Activated naive CD8-positive, alpha-beta T cell treated with anti-CD3 and anti-CD28 coated beads, Interleukin-2, amount 50 U/mL, for 24 hours (primary cell): ENCODE measurements around the gene TNFAIP3.
A peak's percentile ranks its signal among the peaks of the same experiment; 100 is the strongest.

ENCODE experiments used
- ATAC-seq: fragments of 150-1000 bp; cut with Tn5 transposase; one replicate; pipeline ENCODE4 v1.10.0; 2021
- DNase-seq: peaks from one replicate; pipeline ENCODE4 v3.0.0; 2021
- H3K27ac Mint-ChIP-seq: one replicate; pipeline ENCODE4 v1.8.0; 2021; ENCODE audit warnings: mild to moderate bottlenecking, mixed read lengths
- H3K27me3 Mint-ChIP-seq: one replicate; pipeline ENCODE4 v1.8.0; 2021; ENCODE audit warnings: mixed read lengths
- H3K36me3 Mint-ChIP-seq: one replicate; pipeline ENCODE4 v1.8.0; 2021; ENCODE audit warnings: low read depth, mixed read lengths
- H3K4me1 Mint-ChIP-seq: one replicate; pipeline ENCODE4 v1.8.0; 2021; ENCODE audit warnings: mixed read lengths
- H3K4me3 Mint-ChIP-seq: one replicate; pipeline ENCODE4 v1.8.0; 2021; ENCODE audit warnings: mild to moderate bottlenecking, moderate library complexity, mixed read lengths
- H3K9me3 Mint-ChIP-seq: one replicate; pipeline ENCODE4 v1.8.0; 2021; ENCODE audit warnings: mixed read lengths

The TNFAIP3 gene

DNA sequence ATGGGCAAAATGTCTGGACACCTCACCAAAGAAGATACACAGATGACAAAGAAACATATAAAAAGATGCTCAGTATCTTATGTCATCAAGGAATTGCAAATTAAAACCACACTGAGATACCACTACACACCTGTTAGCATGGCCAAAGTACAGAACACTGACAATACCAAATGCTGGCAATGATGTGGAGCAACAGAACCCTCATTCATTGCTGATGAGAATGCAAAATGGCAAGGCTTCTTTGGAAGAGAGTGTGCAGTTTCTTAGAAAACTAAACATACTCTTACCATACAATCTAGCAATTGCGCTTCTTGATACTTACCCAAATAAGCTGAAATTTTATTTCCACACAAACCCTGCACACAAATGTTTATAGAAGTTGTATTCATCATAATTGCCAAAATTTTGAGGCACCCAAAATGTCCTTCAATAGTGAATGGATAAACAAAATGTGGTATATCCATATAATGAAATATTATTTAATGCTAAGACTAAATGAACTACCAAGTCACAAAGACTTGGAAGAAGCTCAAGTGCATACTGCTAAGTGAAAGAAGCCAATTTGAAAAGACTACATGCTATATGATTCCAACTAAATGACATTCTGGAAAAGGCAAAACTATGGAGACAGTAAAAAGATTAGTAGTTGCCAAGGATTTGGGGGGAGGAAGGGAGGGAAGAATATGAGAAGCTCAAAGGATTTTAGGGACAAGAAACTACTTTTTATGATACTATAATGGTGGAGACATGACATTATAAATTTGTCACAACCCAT is 50.7 kb downstream of the TNFAIP3 start:
- H3K27me3 Mint-ChIP-seq: no peaks in the 10 kb centered on the region

DNA sequence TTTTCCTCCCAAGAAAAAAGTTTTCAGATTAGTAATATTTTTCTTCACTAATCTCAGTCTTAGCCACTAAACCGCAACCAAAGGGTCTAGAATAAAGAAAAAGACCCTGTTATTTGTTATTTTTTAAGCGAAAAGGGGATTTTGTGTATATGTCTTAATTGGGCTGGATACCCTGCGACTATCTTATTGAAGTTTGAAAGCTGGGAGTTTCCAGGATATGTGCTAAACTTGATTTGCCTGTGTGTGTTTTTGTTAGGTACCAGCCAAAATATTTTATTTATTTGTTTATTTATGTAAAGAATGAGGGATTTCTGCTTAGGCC is 52.4 kb downstream of the TNFAIP3 start:
- DNase-seq: no peak
- Mint-ChIP-seq H3K36me3 (peaks cover under 1% of the 10 kb centered on the region), H3K27me3 (no peaks in the 10 kb centered on the region), H3K4me3 (no peak overlapping the region), H3K27ac (peak overlapping the region; percentile 25), H3K9me3 (peaks cover 17% of the 10 kb centered on the region), H3K4me1 (peaks cover 61% of the 10 kb centered on the region)
- no peak for ATAC-seq

More for the DNA sequence above, 50.7 kb downstream of the TNFAIP3 start:
- H3K27ac Mint-ChIP-seq: no peak overlapping the region
- ATAC-seq (no peak), DNase-seq (no peak)
- peaks cover 32% of the 10 kb centered on the region for H3K9me3 Mint-ChIP-seq
- peaks cover 49% of the 10 kb centered on the region for H3K4me1 Mint-ChIP-seq
- H3K4me3 Mint-ChIP-seq: no peak overlapping the region
- peaks cover 8% of the 10 kb centered on the region for H3K36me3 Mint-ChIP-seq

- Mint-ChIP-seq H3K9me3 (peaks cover 11% of the 10 kb centered on the region), H3K4me1 (peaks cover 63% of the 10 kb centered on the region), H3K27ac (peak overlapping the region; percentile 5), H3K4me3 (no peak overlapping the region), H3K36me3 (no peaks in the 10 kb centered on the region), H3K27me3 (no peaks in the 10 kb centered on the region)
- ATAC-seq (peak; percentile 5), DNase-seq (no peak)
Observed at GRCh38 chr6:137919837-137920730, 53.0 kb downstream of the TNFAIP3 start.

- DNase-seq (no peak), ATAC-seq (no peak)
- H3K36me3 Mint-ChIP-seq: no peaks in the 10 kb centered on the region
- no peaks in the 10 kb centered on the region for H3K27me3 Mint-ChIP-seq
- peaks cover 73% of the 10 kb centered on the region for H3K4me1 Mint-ChIP-seq
- peak overlapping the region; percentile 37 for H3K27ac Mint-ChIP-seq
- peaks cover 3% of the 10 kb centered on the region for H3K9me3 Mint-ChIP-seq
- no peak overlapping the region for H3K4me3 Mint-ChIP-seq
Observed at GRCh38 chr6:137921823-137922222, 54.8 kb downstream of the TNFAIP3 start.

GRCh38 chr6:137923866-137924653 is 57.0 kb downstream of the TNFAIP3 start:
- H3K9me3 Mint-ChIP-seq: peaks cover 3% of the 10 kb centered on the region
- no peaks in the 10 kb centered on the region for H3K36me3 Mint-ChIP-seq
- H3K27ac Mint-ChIP-seq: no peak overlapping the region
- no peak overlapping the region for H3K4me3 Mint-ChIP-seq
- DNase-seq (no peak), ATAC-seq (no peak)
- H3K27me3 Mint-ChIP-seq: no peaks in the 10 kb centered on the region
- H3K4me1 Mint-ChIP-seq: peaks cover 89% of the 10 kb centered on the region

- Mint-ChIP-seq H3K4me1 (peaks cover 91% of the 10 kb centered on the region), H3K27me3 (no peaks in the 10 kb centered on the region), H3K36me3 (no peaks in the 10 kb centered on the region), H3K9me3 (peaks cover 3% of the 10 kb centered on the region), H3K4me3 (no peak overlapping the region), H3K27ac (peak overlapping the region; percentile 63)
- ATAC-seq (no peak), DNase-seq (no peak)
Observed at GRCh38 chr6:137925141-137925698, 58.2 kb downstream of the TNFAIP3 start.

- H3K9me3 Mint-ChIP-seq: peaks cover 3% of the 10 kb centered on the region
- peak overlapping the region; percentile 34 for H3K4me3 Mint-ChIP-seq
- H3K27me3 Mint-ChIP-seq: no peaks in the 10 kb centered on the region
- peaks cover 84% of the 10 kb centered on the region for H3K4me1 Mint-ChIP-seq
- no peaks in the 10 kb centered on the region for H3K36me3 Mint-ChIP-seq
- peak overlapping the region; percentile 99 for H3K27ac Mint-ChIP-seq
- ATAC-seq: no peak
- DNase-seq: peak; percentile 62
Observed at GRCh38 chr6:137926207-137926731, 59.2 kb downstream of the TNFAIP3 start.

- ATAC-seq (no peak), DNase-seq (no peak)
- Mint-ChIP-seq H3K27ac (peak overlapping the region; percentile 99), H3K27me3 (no peaks in the 10 kb centered on the region), H3K4me1 (peaks cover 84% of the 10 kb centered on the region), H3K4me3 (peak overlapping the region; percentile 73), H3K36me3 (no peaks in the 10 kb centered on the region), H3K9me3 (no peaks in the 10 kb centered on the region)
Observed at GRCh38 chr6:137926985-137927384, 59.9 kb downstream of the TNFAIP3 start.

DNA sequence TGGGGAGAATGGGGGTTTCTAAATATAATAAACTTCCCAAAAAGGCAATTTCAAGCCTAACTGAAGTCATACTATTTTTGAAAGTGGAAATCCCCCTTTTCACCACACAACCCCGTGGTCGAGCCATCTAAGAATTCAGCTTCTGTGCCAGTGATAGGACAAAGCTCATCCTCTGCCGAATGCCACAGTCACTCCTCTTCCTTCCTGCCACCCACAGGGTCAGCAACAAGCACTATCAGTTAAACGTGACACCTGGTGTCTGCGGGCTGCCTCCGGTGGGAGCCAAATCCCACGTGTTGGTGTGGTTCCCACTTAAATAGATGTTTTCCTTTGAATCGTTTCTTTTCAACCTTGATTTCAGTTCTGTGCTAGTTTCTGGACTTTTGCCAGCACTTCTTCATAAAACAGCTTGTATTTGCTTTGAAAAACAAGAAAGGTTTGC is 60.7 kb downstream of the TNFAIP3 start:
- peak overlapping the region; percentile 99 for H3K27ac Mint-ChIP-seq
- peak overlapping the region; percentile 73 for H3K4me3 Mint-ChIP-seq
- no peaks in the 10 kb centered on the region for H3K9me3 Mint-ChIP-seq
- DNase-seq: peak; percentile 82
- no peaks in the 10 kb centered on the region for H3K36me3 Mint-ChIP-seq
- no peaks in the 10 kb centered on the region for H3K27me3 Mint-ChIP-seq
- peaks cover 89% of the 10 kb centered on the region for H3K4me1 Mint-ChIP-seq
- peak; percentile 94 for ATAC-seq

GRCh38 chr6:137928286-137928685 is 61.2 kb downstream of the TNFAIP3 start:
- H3K27ac Mint-ChIP-seq: peak overlapping the region; percentile 99
- peak overlapping the region; percentile 73 for H3K4me3 Mint-ChIP-seq
- no peaks in the 10 kb centered on the region for H3K36me3 Mint-ChIP-seq
- peaks cover 87% of the 10 kb centered on the region for H3K4me1 Mint-ChIP-seq
- ATAC-seq: peak; percentile 75
- H3K27me3 Mint-ChIP-seq: no peaks in the 10 kb centered on the region
- no peaks in the 10 kb centered on the region for H3K9me3 Mint-ChIP-seq
- DNase-seq: peak; percentile 53

DNA sequence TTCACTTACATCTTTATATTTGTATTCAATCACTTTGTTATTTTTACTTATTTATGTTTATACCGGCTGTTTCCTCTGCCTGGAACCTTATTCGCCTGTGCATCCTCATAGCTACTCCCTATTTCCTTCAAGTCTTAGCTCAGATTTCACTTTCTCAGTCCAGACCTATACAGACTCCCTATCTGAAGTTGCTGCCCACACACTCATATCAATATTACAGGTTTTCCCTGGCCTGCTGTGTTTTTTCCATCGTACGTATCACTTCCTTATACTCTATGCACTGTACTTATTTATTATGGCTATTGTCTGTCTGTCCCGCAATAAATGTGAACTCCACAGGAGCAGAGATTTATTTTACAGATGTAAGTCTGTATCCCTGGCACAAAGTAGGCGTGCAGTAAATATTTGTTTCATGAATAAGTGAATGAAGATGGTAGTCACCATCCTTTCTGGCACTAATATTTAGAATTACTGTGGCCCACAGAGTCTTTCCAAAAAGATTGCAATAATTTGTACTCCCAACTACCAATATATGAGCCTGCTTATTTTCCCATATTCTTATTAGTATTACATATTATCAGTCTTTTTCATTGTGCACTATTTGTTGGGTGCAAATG is 64.9 kb downstream of the TNFAIP3 start:
- ATAC-seq: no peak
- H3K36me3 Mint-ChIP-seq: peaks cover 7% of the 10 kb centered on the region
- H3K4me3 Mint-ChIP-seq: no peak overlapping the region
- no peaks in the 10 kb centered on the region for H3K27me3 Mint-ChIP-seq
- H3K27ac Mint-ChIP-seq: no peak overlapping the region
- peaks cover 62% of the 10 kb centered on the region for H3K4me1 Mint-ChIP-seq
- no peak for DNase-seq
- H3K9me3 Mint-ChIP-seq: peaks cover 10% of the 10 kb centered on the region
